Activated gamma-delta T cell treated with anti-CD3 and anti-CD28 coated beads, Interleukin-2, amount 50 U/mL, for 16 hours (primary cell): ENCODE results near the gene EFR3B.

Experiments used
- DNase-seq: peaks from one replicate; pipeline ENCODE4 v3.0.0-alpha.2; 2020; ENCODE audit warnings: low read depth

EFR3B gene

DNA sequence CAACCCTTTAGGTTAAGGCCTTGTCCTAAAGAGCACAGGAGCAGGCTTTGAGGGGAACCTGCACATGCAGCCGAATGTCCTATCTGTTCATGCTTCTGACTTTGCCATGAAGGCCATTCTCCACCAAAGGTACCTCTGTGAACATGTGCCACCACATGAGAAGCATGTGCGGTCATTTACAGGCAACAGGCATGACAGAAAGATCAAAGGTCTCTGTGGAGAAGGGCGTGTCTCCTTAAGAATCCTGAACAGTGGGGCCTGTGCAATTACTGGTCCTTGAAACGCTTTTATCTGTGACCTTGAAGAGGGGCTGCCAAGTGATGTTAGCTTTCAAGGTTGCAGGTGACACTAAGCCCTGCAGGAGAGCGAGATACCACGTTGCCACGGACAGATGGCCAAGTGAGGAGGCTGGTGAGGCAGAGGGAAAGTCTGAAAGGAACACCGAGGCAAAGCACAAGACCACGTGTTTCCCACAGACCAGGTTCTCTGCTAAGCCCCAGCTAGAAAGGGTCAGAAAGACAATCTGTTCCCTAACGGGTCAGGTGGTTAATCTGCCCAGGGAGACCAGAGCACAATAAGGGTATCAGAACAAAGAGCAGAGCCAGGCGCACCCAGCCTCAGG lies 146.0 kb downstream of the EFR3B start:
- no peak for DNase-seq

DNA sequence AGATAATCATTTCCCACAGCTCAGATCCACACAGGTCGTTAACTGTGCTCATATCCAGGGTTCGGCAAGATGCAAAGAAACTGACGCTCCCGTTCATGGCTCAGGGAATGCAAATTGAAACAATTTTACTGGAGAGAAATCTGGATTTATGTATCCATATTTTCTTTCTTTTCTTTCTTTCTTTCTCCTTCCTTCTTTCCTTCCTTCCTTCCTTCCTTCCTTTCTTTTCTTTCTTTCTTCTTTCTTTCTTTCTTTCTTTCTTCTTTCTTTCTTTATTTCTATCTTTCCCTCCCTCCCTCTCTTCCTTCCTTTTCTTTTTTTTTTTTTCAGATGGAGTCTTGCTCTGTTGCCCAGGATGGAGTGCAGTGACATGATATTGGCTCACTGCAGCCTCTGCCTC lies 146.5 kb downstream of the EFR3B start:
- DNase-seq: no peak

DNA sequence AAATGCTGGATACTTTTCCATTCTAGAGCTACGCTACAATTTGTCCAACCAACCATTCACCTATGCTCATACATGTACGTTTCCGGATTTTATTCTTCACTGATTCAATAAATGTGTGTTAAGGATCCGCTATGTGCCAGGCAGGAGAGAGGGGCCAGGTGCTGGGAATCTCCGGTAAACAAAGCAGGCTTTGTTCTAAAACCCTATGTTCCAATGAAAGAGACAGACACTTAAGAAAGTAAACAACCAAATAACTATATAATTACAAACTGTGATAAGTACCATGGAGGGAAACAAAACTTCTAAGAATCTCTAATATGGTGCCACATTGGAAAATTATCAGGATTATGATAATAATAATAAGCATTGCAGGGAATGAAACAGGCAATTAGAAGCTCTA lies 148.7 kb downstream of the EFR3B start:
- DNase-seq: no peak

DNA sequence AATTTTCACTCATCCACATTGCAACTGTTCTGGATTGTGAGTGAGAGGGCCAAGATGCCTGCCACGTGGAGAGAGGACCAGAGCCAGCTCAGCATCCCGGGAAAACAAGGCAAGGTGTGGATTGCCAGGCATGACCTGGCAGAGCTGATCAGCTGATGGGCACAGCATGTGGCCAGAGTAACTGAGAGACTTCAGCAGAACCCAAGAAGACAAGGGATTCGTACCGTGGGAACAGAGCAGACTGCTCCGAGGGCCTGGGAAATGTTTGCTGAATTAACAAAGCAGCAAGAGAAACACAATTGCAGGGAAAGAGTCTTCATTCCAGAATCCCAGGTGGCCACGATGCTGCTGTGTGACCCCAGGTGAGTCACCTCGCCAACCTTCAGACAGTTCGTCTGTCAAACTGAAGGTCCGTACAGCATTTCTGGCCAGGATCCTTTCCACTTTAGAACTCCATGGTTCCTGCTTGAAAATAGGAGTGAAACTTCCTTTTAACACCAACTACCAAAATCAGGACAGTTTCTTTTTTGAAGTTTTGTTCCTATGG lies 152.8 kb downstream of the EFR3B start:
- no peak for DNase-seq

DNA sequence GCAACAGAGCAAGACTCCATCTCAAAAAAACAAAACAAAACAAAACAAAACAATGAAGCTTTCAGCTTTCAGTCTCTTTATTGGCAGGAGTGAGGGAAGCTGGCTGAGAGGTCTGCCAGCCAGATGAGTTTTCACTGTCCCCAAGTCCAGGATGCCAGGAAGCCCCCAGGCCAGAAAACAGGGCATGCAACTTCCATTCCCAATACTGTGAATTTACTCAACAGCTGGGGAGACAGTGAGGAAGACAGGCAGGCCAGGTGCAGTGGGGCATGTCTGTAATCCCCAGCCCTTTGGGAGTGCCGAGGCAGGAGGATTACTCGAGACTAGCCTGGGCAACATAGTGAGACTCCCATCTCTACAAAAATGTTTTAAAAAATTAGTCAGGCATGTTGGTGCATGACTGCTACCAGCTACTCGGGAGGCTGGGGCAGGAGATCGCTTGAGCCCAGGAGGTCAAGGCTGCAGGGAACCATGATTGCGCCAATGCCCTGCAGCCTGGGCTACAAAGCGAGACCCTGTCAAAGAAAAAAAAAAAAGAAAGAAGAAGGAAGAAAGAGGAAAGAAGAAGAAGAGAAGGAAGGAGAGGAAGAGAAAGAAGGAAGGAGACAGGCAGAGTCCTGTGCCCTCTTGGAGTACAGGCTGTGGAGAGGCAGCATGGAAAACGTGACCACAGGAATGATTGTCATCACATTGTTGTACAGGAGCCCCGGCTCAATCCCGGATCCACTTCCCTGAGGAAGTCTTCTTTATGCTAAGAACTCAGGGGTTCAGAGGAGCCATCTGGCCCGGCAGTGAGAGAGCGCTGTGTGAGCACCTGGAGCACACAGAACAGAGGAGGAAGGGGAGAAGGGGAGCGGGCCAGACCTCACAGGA lies 155.7 kb downstream of the EFR3B start:
- DNase-seq: no peak

DNA sequence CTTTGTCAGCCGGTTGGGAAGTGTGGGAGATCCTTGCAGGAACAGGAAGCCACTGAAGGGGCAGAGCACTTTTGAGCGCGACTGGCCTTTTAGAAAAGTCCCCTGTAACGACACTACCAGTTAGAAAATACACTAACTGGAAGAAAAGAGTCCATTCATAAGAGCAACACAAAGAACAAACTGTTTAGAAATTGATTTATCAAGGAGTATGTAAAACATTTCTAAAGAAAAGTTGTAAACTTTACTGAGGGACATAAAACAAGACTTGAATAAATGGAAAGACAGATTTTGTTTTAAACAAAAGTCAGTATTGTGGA lies 156.3 kb downstream of the EFR3B start:
- no peak for DNase-seq

DNA sequence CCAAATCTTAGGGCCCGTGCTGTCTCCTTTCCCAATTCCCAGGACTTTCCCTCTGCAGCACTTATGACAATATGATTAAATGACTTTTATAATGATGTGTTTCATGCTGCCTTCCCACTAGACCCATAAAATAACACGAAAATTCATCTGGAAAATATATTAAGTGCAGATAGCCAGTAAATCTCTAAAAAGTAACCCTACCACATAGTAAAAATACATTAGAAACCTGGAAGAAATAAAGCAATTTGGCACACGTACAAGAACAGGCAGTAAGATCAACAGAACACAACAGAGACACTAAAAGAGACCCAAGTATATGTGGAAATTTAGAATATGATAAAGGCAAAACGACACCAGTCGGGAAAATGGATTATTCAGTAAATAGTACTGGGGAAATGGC lies 156.7 kb downstream of the EFR3B start:
- DNase-seq: no peak

DNA sequence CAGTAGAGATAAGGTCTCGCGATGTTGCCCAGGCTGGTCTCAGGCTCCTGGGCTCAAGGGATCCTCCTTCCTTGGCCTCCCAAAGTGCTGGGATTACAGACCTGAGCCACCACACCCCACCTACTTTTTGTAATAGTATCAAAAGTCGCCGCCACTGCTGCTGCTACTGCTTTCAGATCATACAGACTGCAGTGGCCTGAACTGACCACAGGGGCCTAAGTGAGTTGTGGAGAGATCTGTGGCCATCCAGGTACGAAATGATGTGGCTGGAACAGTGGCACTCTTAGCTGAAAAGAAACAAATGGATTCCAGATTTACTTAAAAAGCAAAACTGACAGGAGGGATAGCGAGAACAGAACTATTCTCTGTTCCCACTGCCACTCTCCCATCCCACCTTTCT lies 159.4 kb downstream of the EFR3B start:
- DNase-seq: no peak

DNA sequence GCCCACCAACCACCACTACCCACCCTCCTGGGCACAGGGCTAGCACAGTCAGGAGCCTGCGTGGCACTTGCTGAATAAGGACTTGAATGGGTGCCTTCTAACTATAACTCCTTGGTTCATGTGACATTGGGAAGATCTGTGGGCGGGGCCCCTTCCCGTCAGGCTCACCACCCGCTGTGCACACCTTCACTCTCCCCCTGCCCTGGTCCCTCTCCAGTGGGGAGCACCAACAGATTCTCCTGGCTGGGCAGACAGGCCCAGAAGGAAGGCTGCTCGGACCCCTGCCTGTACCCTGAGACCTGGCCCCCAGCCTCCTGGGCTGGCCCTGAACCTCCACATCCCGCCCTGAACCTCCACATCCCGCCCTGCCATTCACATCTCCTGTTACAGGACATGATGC lies 159.9 kb downstream of the EFR3B start:
- DNase-seq: no peak

DNA sequence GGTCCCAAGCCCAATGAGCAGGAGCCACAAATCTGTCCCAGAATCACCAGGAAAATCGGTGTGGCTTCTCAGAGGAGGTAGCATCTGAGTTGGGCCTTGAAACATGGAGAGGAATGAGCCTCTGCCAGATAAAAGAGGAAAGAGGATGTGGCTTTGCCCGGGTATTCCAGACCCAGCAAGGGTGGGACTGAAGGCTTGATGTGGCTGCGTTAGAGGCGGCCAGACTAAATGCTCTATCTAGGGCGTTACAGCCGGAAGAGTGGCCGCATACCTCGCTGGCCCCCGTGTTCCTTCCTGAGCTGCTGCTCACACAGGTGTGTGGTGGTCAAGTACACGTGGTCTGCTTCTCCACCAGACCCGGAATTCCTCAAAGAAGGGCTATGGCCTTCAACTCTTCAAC lies 160.4 kb downstream of the EFR3B start:
- DNase-seq: no peak

DNA sequence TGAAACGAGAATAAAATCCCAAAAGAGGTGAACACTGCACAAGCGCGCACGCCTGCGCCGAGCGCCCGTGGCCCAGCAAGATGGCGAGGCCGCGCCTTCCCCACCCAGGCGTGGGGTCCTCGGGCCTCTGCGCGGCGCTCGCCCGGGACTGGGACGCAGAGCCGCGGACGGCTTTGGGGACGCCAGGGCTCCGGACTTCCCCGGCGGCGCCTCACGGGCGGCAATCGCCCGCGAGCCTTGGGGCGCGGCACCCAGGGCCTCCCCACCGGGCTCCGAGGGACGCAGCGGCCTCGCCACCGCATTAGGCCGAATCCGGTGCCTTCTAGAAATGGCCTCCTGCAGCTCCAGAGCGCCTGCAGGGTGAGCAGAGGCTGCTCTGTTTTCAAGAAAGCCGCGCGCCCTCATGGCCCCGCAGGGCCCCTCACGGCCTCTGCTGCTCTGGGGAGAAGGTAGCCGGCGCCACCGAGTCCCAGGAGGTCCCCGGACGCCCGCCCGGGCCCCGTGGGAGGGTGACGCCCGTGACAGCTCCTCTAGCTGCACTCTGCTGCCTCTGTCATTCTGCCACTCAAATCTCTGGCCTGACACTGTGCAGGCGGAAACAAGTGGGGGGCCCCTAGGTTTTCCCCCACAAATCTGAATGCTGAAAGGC lies 162.4 kb downstream of the EFR3B start:
- no peak for DNase-seq

DNA sequence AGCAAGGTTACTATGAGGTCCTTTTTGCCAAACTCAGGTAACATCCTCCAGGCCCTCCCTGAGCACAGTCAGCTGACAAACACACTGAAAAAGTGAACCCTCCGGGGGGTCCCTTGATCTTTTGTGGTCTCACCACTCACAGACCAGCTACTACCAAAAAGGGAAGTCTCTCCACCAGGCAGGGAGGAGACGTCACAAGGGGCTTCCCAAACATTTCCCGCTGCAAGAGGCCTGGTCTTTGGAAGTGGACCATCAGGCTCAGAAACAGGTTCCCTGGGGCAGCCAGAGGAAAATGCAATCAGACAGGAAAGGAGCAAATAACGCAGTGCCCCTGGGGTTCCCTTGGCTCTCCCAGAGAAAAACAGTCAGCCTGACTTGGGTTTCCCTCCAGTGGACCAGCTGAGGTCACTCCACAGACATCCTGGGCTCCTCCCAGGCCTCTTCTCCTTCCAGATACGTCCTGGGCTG lies 165.2 kb downstream of the EFR3B start:
- DNase-seq: no peak
